A673 (cell line): ENCODE data around the gene SOWAHD. TPM values are rescaled to one million over a fixed set of nuclear protein-coding genes. Genes with fewer than 3 reads are reported as not detected.
"Not testable (repeated sequence)": the region's sequence is repeated elsewhere in the genome, so short reads cannot be mapped to it uniquely, and the experiment has no call there.

Experiments used
- BruUV-seq: library from RNA; stranded (reverse); fragments of 400-500 nt; replicated peaks from 2 replicates; lab custom pipeline; 2021; lab: Mats Ljungman, UMichigan
- CTCF ChIA-PET: fragments of 300-600 bp; sonication (Branson Sonifier 250); formaldehyde crosslinking; loops from one replicate; lab custom pipeline; 2022; ENCODE audit warnings: antibody characterized with exemption; lab: Charles Lee
- POLR2A ChIA-PET: fragments of 300-600 bp; sonication (Branson Sonifier 250); formaldehyde crosslinking; loops from one replicate; lab custom pipeline; 2022; ENCODE audit warnings: antibody characterized with exemption; ENCODE audit not compliant: low non-redundant PET; lab: Charles Lee
- DNase-seq: peaks from one replicate; pipeline ENCODE4 v3.0.0-alpha.2; 2015; ENCODE audit warnings: low spot score
- H3K27ac ChIP-seq: fragments of 200-600 bp; sonication (generic); 2 replicates; pipeline ENCODE4 v1.5.1; 2016; ENCODE audit warnings: mixed run types, low read depth, mild to moderate bottlenecking, mixed read lengths, antibody characterized with exemption, low read length; ENCODE audit not compliant: poor library complexity, severe bottlenecking
- H3K27me3 ChIP-seq: fragments of 200-600 bp; sonication (generic); replicated peaks from 2 replicates; pipeline ENCODE4 v1.6.1; 2017; ENCODE audit warnings: mixed run types, low read depth, mild to moderate bottlenecking, mixed read lengths, antibody characterized with exemption, low read length; ENCODE audit not compliant: insufficient read depth, poor library complexity
- H3K36me3 ChIP-seq: fragments of 200-600 bp; sonication (generic); 2 replicates; pipeline ENCODE4 v1.6.1; 2016; ENCODE audit warnings: mixed run types, mild to moderate bottlenecking, mixed read lengths, antibody characterized with exemption, low read length; ENCODE audit not compliant: insufficient read depth, poor library complexity, severe bottlenecking
- H3K4me1 ChIP-seq: fragments of 200-600 bp; sonication (generic); 2 replicates; pipeline ENCODE4 v1.6.1; 2017; ENCODE audit warnings: mixed run types, mild to moderate bottlenecking, mixed read lengths, antibody characterized with exemption, low read length; ENCODE audit not compliant: insufficient read depth, poor library complexity, severe bottlenecking
- H3K4me3 ChIP-seq: fragments of 200-600 bp; sonication (generic); 2 replicates; pipeline ENCODE4 v1.5.1; 2016; ENCODE audit warnings: low read depth, mixed run types, mild to moderate bottlenecking, mixed read lengths, low read length; ENCODE audit not compliant: poor library complexity, severe bottlenecking
- H3K9me3 ChIP-seq: fragments of 200-600 bp; sonication (generic); 2 replicates; pipeline ENCODE4 v1.6.1; 2016; ENCODE audit warnings: mixed run types, low read depth, mild to moderate bottlenecking, mixed read lengths, antibody characterized with exemption, low read length; ENCODE audit not compliant: poor library complexity, severe bottlenecking
- CTCF ChIP-seq: fragments of 300-800, 200-600 bp; sonication (generic); conservative IDR thresholded peaks from 2 replicates; pipeline ENCODE4 v1.5.1; 2017; ENCODE audit warnings: low read depth, mild to moderate bottlenecking, antibody characterized with exemption, low read length, moderate library complexity, mixed read lengths
- EZH2 ChIP-seq: fragments of 200-600 bp; sonication (generic); IDR thresholded peaks from 2 replicates; pipeline ENCODE4 v1.6.1; 2017; ENCODE audit warnings: borderline replicate concordance, low read depth, mild to moderate bottlenecking, mixed read lengths, antibody characterized with exemption, low read length; ENCODE audit not compliant: poor library complexity, severe bottlenecking
- intact Hi-C: fragments of 100-400 bp; cut with micrococcal nuclease; formaldehyde crosslinking; loops from one replicate; pipeline ENCODE4 v1.10.0; 2022; ENCODE audit not compliant: unreplicated experiment
- total RNA-seq: library from RNA; stranded (reverse); gene quantifications from 2 replicates; pipeline ENCODE4 v1.2.3, GENCODE V29; 2021

Gene SOWAHD
- total RNA-seq, 1 experiment from 2014 or later = not detected

DNA sequence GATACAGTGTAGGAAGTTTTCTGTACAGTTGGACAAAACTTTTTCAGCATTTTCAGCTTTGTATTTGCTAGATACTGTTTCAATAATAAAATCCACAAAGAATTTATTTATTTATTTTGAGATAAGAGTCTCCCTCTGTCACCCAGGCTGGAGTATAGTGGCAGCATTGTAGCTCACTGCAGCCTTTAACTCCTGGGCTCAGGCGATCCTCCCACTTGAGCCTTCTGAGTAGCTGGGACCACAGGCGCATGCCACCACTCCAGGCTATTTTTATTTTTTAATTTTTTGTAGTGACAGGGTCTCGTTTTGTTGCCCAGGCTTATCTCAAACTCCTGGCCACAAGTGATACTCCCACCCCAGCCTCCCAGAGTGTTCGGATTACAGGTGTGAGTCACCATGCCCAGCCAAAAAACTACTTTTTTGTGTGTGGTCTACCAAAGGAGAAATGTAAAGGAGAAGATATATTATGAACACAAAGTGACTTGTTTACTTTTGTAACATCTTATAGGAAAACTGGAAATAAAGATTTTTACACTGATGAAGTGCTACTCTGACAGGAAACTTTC, 13.0 kb upstream of the SOWAHD start:
- POLR2A ChIA-PET = no interaction called here
- intact Hi-C loops = no loop called here
- BruUV-seq = no TSS peak

DNA sequence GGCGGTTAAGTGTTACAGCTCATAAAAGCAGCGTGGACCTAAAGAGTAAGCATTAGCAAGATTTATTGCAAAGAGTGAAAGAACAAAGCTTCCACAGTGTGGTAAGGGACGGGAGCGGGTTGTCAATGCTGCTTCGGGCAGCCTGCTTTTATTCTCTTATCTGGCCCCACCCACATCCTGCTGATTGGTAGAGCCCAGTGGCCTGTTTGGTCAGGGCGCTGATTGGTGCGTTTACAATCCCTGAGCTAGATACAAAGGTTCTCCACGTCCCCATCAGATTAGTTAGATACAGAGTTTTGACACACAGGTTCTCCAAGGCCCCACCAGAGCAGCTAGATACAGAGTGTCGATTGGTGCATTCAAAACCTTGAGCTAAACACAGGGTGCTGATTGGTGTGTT, 8.3 kb upstream of the SOWAHD start:
- H3K27me3 ChIP-seq, H3K36me3 ChIP-seq, H3K9me3 ChIP-seq, H3K4me3 ChIP-seq, DNase-seq, BruUV-seq, CTCF ChIA-PET, H3K4me1 ChIP-seq, intact Hi-C loops, H3K27ac ChIP-seq, POLR2A ChIA-PET: not testable (repeated sequence)

More for the DNA sequence above, 13.0 kb upstream of the SOWAHD start:
- CTCF ChIA-PET = interaction anchor here (0.6 kb wide), 1 partner anchor 44 kb away, joined by 3 read pairs; no protein-coding TSS in a partner anchor
- no peak for DNase-seq
- Histone ChIP-seq H3K36me3 (no peaks in the 10 kb centered on the region), H3K27ac (no peak overlapping the region), H3K4me1 (no peaks in the 10 kb centered on the region), H3K27me3 (no peaks in the 10 kb centered on the region), H3K4me3 (no peak overlapping the region), H3K9me3 (no peaks in the 10 kb centered on the region)
- TF ChIP-seq CTCF = no peak
- TF ChIP-seq EZH2 = no peak

DNA sequence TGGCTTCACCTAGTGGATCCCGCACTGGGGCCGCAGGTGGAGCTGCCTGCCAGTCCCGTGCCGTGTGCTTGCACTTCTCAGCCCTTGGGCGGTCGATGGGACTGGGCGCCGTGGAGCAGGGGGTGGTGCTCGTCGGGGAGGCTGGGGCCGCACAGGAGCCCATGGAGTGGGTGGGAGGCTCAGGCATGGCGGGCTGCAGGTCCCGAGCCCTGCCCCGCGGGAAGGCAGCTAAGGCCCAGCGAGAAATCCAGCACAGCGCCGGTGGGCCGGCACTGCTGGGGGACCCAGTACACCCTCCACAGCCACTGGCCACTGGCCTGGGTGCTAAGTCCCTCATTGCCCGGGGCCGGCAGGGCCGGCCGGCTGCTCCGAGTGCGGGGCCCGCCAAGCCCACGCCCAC, 7.6 kb upstream of the SOWAHD start:
- H3K4me1 ChIP-seq, H3K36me3 ChIP-seq, DNase-seq, BruUV-seq, intact Hi-C loops, H3K9me3 ChIP-seq, H3K4me3 ChIP-seq, POLR2A ChIA-PET, H3K27ac ChIP-seq, CTCF ChIA-PET, H3K27me3 ChIP-seq: not testable (repeated sequence)

GRCh38 chrX:119753001-119753400, 5.4 kb upstream of the SOWAHD start:
- no peak for TF ChIP-seq EZH2
- TF ChIP-seq CTCF = no peak
- H3K4me3 ChIP-seq = no peak overlapping the region
- no peak overlapping the region for H3K27ac ChIP-seq
- H3K9me3 ChIP-seq = no peaks in the 10 kb centered on the region
- intact Hi-C loops = loop anchor here (1.0 kb wide), 1 partner anchor 237 kb away; no protein-coding TSS in a partner anchor
- ChIA-PET CTCF (interaction anchor here (0.7 kb wide), 1 partner anchor 133 kb away, joined by 4 read pairs; no protein-coding TSS in a partner anchor), POLR2A (no interaction called here)
- H3K36me3 ChIP-seq = no peaks in the 10 kb centered on the region
- BruUV-seq = no TSS peak
- H3K4me1 ChIP-seq = no peaks in the 10 kb centered on the region
- DNase-seq = no peak
- no peaks in the 10 kb centered on the region for H3K27me3 ChIP-seq
